ENCODE data around the gene NBPF3. TPM values are rescaled to one million over a fixed set of nuclear protein-coding genes. Genes with fewer than 3 reads are reported as not detected.

The NBPF3 gene
- total RNA-seq, 3 donors from 2014 or later = 3.4 to 7.9 (median 6.4) TPM

DNA sequence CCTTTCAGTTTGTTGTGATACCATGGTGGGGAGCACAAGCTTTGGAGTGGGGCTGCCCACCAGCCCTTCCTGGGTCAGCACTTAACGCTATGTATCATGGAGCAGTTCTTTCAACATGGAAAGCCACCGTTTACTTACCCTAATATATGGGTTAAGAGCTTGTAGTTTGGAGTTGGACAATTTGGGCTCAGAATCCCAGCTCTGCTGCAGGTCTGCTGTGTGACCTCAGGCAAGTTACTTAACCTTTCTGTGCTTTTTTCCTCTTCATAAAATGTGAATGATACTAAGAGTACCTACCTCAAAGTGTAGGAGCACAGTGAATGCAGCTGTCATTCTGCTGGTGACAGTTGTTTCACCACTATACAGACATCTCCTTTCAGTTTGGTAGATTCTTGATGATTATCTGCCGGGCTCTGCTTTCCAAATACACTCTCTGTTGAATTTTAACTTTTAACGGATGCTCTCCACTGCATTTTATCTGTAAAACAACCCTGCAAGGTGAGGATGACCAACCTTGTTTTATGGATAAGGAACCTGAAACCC lies 93.1 kb downstream of the NBPF3 start:
- TF ChIP-seq, protein P1, sequence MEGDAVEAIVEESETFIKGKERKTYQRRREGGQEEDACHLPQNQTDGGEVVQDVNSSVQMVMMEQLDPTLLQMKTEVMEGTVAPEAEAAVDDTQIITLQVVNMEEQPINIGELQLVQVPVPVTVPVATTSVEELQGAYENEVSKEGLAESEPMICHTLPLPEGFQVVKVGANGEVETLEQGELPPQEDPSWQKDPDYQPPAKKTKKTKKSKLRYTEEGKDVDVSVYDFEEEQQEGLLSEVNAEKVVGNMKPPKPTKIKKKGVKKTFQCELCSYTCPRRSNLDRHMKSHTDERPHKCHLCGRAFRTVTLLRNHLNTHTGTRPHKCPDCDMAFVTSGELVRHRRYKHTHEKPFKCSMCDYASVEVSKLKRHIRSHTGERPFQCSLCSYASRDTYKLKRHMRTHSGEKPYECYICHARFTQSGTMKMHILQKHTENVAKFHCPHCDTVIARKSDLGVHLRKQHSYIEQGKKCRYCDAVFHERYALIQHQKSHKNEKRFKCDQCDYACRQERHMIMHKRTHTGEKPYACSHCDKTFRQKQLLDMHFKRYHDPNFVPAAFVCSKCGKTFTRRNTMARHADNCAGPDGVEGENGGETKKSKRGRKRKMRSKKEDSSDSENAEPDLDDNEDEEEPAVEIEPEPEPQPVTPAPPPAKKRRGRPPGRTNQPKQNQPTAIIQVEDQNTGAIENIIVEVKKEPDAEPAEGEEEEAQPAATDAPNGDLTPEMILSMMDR (IDR thresholded peaks at IDR 0.05) = no peak
- ATAC-seq (no peak), DNase-seq (no peak)
- Histone ChIP-seq H3K36me3 (ENCODE audit: low read depth) (no peaks in the 10 kb centered on the region), H3K4me3 (no peak overlapping the region), H3K9me3 (no peaks in the 10 kb centered on the region), H3K4me1 (ENCODE audit: low read depth) (no peaks in the 10 kb centered on the region)
- intact Hi-C loops (cut with DNase I, micrococcal nuclease) = no loop called here

DNA sequence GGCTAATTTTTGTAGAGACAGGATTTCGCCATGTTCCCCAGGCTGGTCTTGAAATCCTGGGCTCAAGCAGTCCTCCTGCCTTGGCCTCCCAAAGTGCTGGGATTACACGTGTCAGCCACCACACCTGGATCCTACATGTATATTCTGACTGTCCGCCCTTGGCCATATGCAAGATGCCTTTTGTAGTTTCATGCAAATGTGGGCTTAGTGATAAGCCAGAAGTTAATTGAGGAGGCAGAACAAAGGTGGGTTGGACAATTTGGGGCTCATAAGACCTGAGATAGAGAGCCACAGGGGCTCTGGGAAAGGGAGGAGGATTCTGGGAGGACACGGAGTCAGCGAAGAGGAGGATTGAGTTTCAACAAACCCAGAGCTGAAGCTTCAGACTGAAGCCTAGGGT lies 94.2 kb downstream of the NBPF3 start:
- intact Hi-C loops (cut with DNase I, micrococcal nuclease) = no loop called here
- ATAC-seq = no peak
- Histone ChIP-seq H3K4me1 (ENCODE audit: low read depth) (no peaks in the 10 kb centered on the region), H3K9me3 (no peaks in the 10 kb centered on the region), H3K36me3 (ENCODE audit: low read depth) (no peaks in the 10 kb centered on the region), H3K4me3 (no peak overlapping the region)
- no peak for DNase-seq
- TF ChIP-seq, protein P1 (IDR thresholded peaks at IDR 0.05) = no peak

Other genes with a start within 250 kb of the NBPF3 start
- gene ECE1, start 149.7 kb upstream of the NBPF3 start, total RNA-seq = 100 to 1,000 TPM; 103 to 161 (median 149) TPM
- gene ALPL, start 69.3 kb downstream of the NBPF3 start, total RNA-seq = 1 to 10 TPM in 1 of 3 donors, under 1 TPM in 2; 0.82 to 2.7 (median 0.90) TPM
- 10 to 100 TPM; 15.7 to 59.6 (median 43.0) TPM for gene RAP1GAP, start 229.2 kb downstream of the NBPF3 start, total RNA-seq

All from mucosa of descending colon (tissue), 3 donors.